Neural progenitor cell (in vitro differentiated cells): ENCODE measurements around the gene TPD52L1. TPM values are rescaled to one million over a fixed set of nuclear protein-coding genes. Genes with fewer than 3 reads are reported as not detected.
A peak's percentile ranks its signal among the peaks of the same experiment; 100 is the strongest.
"Not testable (repeated sequence)": the region's sequence is repeated elsewhere in the genome, so short reads cannot be mapped to it uniquely, and the experiment has no call there.

Experiments used
- DNase-seq: peaks from one replicate; pipeline ENCODE4 v3.0.0-alpha.2; 2016; ENCODE audit warnings: low spot score
- H2AFZ ChIP-seq: fragments of 200-600 bp; sonication (generic); replicated peaks from 2 replicates; pipeline ENCODE4 v1.6.1; 2016; ENCODE audit warnings: antibody characterized with exemption
- H3F3A ChIP-seq: fragments of 200-600 bp; sonication (generic); 2 replicates; pipeline ENCODE4 v1.6.1; 2016; ENCODE audit warnings: antibody characterized with exemption, low read depth
- H3K27ac ChIP-seq: fragments of 200-600 bp; sonication (generic); 2 replicates; pipeline ENCODE4 v1.5.1; 2016; ENCODE audit warnings: mild to moderate bottlenecking
- H3K27me3 ChIP-seq: fragments of 200-600 bp; sonication (generic); 2 replicates; pipeline ENCODE4 v1.6.1; 2016; ENCODE audit warnings: mild to moderate bottlenecking, moderate library complexity
- H3K36me3 ChIP-seq: fragments of 200-600 bp; sonication (generic); 2 replicates; pipeline ENCODE4 v1.5.1; 2016
- H3K4me1 ChIP-seq: fragments of 200-600 bp; sonication (generic); 2 replicates; pipeline ENCODE4 v1.6.1; 2016; ENCODE audit warnings: mixed run types
- H3K4me2 ChIP-seq: fragments of 200-600 bp; sonication (generic); 2 replicates; pipeline ENCODE4 v1.6.1; 2016
- H3K4me3 ChIP-seq: fragments of 200-600 bp; sonication (generic); 2 replicates; pipeline ENCODE4 v1.5.1; 2016
- H3K79me2 ChIP-seq: fragments of 200-600 bp; sonication (generic); 2 replicates; pipeline ENCODE4 v1.6.1; 2016; ENCODE audit warnings: low read depth
- H3K9ac ChIP-seq: fragments of 200-600 bp; sonication (generic); 2 replicates; pipeline ENCODE4 v1.6.1; 2016
- H3K9me3 ChIP-seq: fragments of 200-600 bp; sonication (generic); 2 replicates; pipeline ENCODE4 v1.5.1; 2016; ENCODE audit warnings: low read depth
- H4K20me1 ChIP-seq: fragments of 200-600 bp; sonication (generic); 2 replicates; pipeline ENCODE4 v1.6.1; 2016; ENCODE audit warnings: low read depth
- H3K27ac Mint-ChIP-seq: 3 replicates; pipeline ENCODE4 v1.8.0; 2021; ENCODE audit warnings: mixed read lengths
- H3K27me3 Mint-ChIP-seq: 2 replicates; pipeline ENCODE4 v1.8.0; 2022; ENCODE audit warnings: low read depth, mild to moderate bottlenecking, inconsistent platforms, moderate library complexity, mixed read lengths; ENCODE audit not compliant: insufficient read depth
- H3K36me3 Mint-ChIP-seq: 3 replicates; pipeline ENCODE4 v1.8.0; 2021; ENCODE audit warnings: mixed read lengths
- H3K4me1 Mint-ChIP-seq: 3 replicates; pipeline ENCODE4 v1.8.0; 2021; ENCODE audit warnings: mixed read lengths
- H3K4me3 Mint-ChIP-seq: 3 replicates; pipeline ENCODE4 v1.8.0; 2021; ENCODE audit warnings: mild to moderate bottlenecking, moderate library complexity, mixed read lengths
- H3K9me3 Mint-ChIP-seq: 3 replicates; pipeline ENCODE4 v1.8.0; 2020; ENCODE audit warnings: mixed read lengths
- CTCF ChIP-seq: fragments of 200-600 bp; sonication (generic); IDR thresholded peaks from 2 replicates; pipeline ENCODE4 v1.5.1; 2017; ENCODE audit warnings: antibody characterized with exemption, mild to moderate bottlenecking
- EZH2 ChIP-seq: fragments of 200-600 bp; sonication (generic); IDR thresholded peaks from 2 replicates; pipeline ENCODE4 v1.6.1; 2017; ENCODE audit warnings: antibody characterized with exemption, mild to moderate bottlenecking, moderate library complexity
- EZH2phosphoT487 ChIP-seq: fragments of 200-600 bp; sonication (generic); IDR thresholded peaks from 2 replicates; pipeline ENCODE4 v1.6.1; 2017; ENCODE audit warnings: antibody characterized with exemption
- total RNA-seq: library from RNA; depleted of rRNA; stranded (reverse); fragments of >200 nt; gene quantifications from 2 replicates; pipeline ENCODE4 v1.2.3, GENCODE V29; 2015; ENCODE audit warnings: low replicate concordance

The TPD52L1 gene
- total RNA-seq, 1 donor from 2014 or later = 9.5 TPM

GRCh38 chr6:125124049-125124669, 29.4 kb upstream of the TPD52L1 start:
- TF ChIP-seq EZH2phosphoT487 (no peak), EZH2 (no peak), CTCF (no peak)
- peaks cover 3% of the 10 kb centered on the region for H3K4me1 Mint-ChIP-seq
- no peak for DNase-seq
- no peaks in the 10 kb centered on the region for H3K36me3 ChIP-seq
- no peaks in the 10 kb centered on the region for H3F3A ChIP-seq
- H3K4me3 ChIP-seq = no peak overlapping the region
- peaks cover 9% of the 10 kb centered on the region for H3K9me3 Mint-ChIP-seq
- H3K9ac ChIP-seq = no peak overlapping the region
- no peak overlapping the region for H3K27ac Mint-ChIP-seq
- no peaks in the 10 kb centered on the region for H3K9me3 ChIP-seq
- peaks cover 10% of the 10 kb centered on the region for H3K4me1 ChIP-seq
- H3K36me3 Mint-ChIP-seq = peaks cover 1% of the 10 kb centered on the region
- no peaks in the 10 kb centered on the region for H3K79me2 ChIP-seq
- H2AFZ ChIP-seq = peak overlapping the region; percentile 47
- no peaks in the 10 kb centered on the region for H3K27me3 Mint-ChIP-seq
- no peaks in the 10 kb centered on the region for H4K20me1 ChIP-seq
- H3K4me2 ChIP-seq = no peak overlapping the region
- H3K27ac ChIP-seq = no peak overlapping the region
- H3K4me3 Mint-ChIP-seq = no peak overlapping the region
- no peaks in the 10 kb centered on the region for H3K27me3 ChIP-seq

- H3K27me3 Mint-ChIP-seq, H3K9ac ChIP-seq, H3K4me1 ChIP-seq, H3F3A ChIP-seq, H3K4me2 ChIP-seq, H3K4me3 ChIP-seq, H3K4me1 Mint-ChIP-seq, H3K27ac Mint-ChIP-seq, H3K27ac ChIP-seq, H3K36me3 ChIP-seq, H3K27me3 ChIP-seq, H4K20me1 ChIP-seq, H3K36me3 Mint-ChIP-seq, H3K9me3 ChIP-seq, H3K4me3 Mint-ChIP-seq, H3K79me2 ChIP-seq, H3K9me3 Mint-ChIP-seq, DNase-seq, H2AFZ ChIP-seq: not testable (repeated sequence)
Measured at GRCh38 chr6:125125856-125126255, 27.7 kb upstream of the TPD52L1 start.

- Mint-ChIP-seq H3K4me1 (no peaks in the 10 kb centered on the region), H3K36me3 (peaks cover 1% of the 10 kb centered on the region), H3K9me3 (peaks cover 9% of the 10 kb centered on the region), H3K4me3 (no peak overlapping the region), H3K27ac (no peak overlapping the region), H3K27me3 (no peaks in the 10 kb centered on the region)
- Histone ChIP-seq H3K27ac (no peak overlapping the region), H3K4me2 (no peak overlapping the region), H3K4me3 (no peak overlapping the region), H3K36me3 (no peaks in the 10 kb centered on the region), H3K27me3 (no peaks in the 10 kb centered on the region), H2AFZ (no peak overlapping the region), H3K4me1 (no peaks in the 10 kb centered on the region), H3K9me3 (no peaks in the 10 kb centered on the region), H3K9ac (no peak overlapping the region), H4K20me1 (no peaks in the 10 kb centered on the region), H3F3A (no peaks in the 10 kb centered on the region), H3K79me2 (no peaks in the 10 kb centered on the region)
- TF ChIP-seq EZH2phosphoT487 (no peak), CTCF (no peak), EZH2 (no peak)
- DNase-seq = no peak
Measured at GRCh38 chr6:125129354-125129753, 24.2 kb upstream of the TPD52L1 start.

GRCh38 chr6:125132058-125132457, 21.5 kb upstream of the TPD52L1 start:
- H3K4me3 ChIP-seq = no peak overlapping the region
- H3K27me3 ChIP-seq = no peaks in the 10 kb centered on the region
- Mint-ChIP-seq H3K27me3 (no peaks in the 10 kb centered on the region), H3K27ac (no peak overlapping the region), H3K4me1 (peaks cover under 1% of the 10 kb centered on the region), H3K9me3 (no peaks in the 10 kb centered on the region), H3K4me3 (no peak overlapping the region), H3K36me3 (no peaks in the 10 kb centered on the region)
- H3K9me3 ChIP-seq = no peaks in the 10 kb centered on the region
- H3K4me2 ChIP-seq = no peak overlapping the region
- H3K36me3 ChIP-seq = no peaks in the 10 kb centered on the region
- H3K4me1 ChIP-seq = no peaks in the 10 kb centered on the region
- H2AFZ ChIP-seq = no peak overlapping the region
- H3K27ac ChIP-seq = no peak overlapping the region
- no peaks in the 10 kb centered on the region for H3F3A ChIP-seq
- H4K20me1 ChIP-seq = no peaks in the 10 kb centered on the region
- no peaks in the 10 kb centered on the region for H3K79me2 ChIP-seq
- DNase-seq = no peak
- no peak overlapping the region for H3K9ac ChIP-seq
- TF ChIP-seq CTCF (no peak), EZH2phosphoT487 (no peak), EZH2 (no peak)
